HG03025 (cell line): Measurements from ENCODE around the gene ATP2B3.

Experiments used
- ATAC-seq: cut with Tn5 transposase; IDR thresholded peaks from one replicate; pipeline ENCODE4 v1.9.1; 2021; ENCODE audit warnings: mild to moderate bottlenecking, moderate library complexity; ENCODE audit not compliant: unreplicated experiment, low FRiP score

ATP2B3 gene

DNA sequence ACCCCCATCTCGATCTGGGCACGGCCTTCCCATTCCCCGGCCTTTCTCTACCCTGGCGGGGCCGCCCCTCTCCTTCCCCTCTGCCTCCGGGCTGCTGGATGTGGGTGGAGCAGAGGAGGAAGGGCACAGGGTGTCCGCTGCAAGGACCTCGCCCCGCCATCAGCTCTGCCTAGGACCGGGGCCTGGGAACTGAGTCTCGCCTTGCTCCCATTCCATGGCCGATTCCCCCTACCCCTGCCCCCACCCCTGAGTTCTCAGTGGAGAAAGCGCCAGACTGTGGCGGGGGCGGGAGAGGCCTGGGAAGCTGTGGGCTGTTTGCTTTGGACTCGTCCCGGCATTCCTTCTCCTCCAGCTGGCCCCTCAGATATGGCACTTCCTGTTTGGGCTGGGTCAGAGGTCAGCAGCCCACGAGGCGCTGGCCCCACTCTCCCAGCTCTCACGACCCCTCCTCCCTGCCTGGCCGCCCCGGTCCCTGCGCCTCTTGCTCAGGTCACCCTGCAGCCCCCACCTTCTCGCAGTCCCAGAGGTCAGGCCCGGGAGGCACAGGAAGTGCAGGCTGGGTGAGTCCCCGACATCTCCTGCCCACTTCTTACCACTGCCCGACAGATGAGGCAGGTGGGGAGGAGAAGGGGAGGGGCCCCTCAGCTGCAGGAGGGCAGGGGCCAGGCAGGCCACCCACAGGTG, 29.1 kb upstream of the ATP2B3 start:
- no peak for ATAC-seq

DNA sequence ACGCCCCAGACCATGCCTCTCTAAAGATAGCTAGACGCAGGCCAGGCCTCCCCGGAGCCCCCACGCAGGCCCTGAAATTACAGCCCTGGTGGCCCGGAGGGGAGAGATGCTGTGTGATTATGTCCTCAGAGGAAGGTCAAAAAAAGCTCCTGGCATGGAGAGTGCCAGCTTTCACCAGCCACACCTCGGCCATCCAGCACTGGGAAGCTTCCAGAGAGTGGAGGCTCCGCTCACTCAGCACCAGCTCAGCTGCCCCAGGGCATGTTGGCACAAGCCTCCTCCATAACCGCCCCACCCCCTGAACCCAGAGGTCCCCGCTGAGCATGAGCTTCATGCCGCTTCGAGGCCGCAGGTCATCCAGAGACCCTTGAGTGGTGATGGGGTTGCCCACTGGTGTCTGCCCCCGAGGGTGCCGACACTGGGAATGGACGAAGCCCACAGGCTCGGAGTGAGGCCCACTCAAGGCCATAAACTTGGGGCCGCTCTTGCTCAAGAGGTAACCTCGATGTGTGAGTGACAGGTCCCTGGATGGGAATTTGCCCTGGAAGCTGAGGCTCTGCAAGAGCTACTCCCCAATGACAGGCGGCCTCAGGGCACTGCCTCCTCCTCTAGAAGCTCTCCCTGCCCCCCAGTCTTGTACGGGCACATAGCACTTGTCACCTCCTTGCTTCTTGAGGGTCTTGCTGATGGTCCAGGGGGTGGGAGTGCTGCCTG, 27.1 kb upstream of the ATP2B3 start:
- ATAC-seq: no peak

DNA sequence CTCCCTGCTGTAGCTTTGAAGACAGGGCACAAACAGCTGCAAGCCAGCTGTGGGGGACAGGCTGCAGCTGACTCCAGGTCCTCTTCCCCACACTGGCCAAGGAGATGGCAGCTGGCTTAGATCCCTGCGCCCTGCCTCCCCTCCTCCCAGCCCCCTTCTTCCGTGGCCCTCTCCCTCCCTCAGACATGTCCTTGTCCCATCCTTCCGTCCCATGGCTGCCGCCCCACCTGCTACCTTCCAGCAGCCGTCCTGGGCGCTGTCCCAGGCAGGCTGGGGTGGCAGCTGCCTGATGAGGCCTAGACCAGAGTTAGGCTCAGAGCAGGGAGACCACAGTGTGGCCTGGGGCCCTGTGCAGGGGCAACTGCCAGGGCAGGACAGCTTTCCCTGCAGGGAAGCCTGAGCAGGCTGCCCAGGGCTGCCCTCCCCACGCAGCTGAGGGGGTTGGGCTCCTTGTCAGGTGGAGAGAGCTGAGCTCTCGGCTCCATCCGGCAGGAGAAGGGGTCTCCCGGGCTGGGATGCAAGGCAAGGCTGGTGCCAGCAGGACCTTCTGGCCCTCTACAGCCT, 26.0 kb upstream of the ATP2B3 start:
- ATAC-seq: no peak

DNA sequence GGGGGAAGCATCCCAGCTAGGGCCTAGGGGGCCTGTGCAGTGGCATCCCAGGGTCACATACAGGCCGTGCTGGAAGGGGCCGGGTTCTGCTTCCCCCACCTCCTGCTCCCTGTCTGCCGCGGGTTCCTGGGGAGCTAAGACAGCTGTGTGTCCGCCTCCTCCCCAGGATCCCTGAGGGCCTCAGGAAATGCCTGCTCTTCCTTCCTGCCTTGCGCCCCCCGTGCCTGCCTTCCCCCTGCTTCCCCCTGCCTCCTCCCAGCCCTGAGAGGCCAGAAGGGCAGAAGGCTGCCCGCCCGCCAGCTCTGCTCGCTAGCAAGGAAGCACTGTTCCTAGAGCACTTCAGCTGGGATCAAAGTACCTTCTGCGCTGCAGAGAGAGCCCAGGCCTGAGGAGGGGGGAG, 25.5 kb upstream of the ATP2B3 start:
- ATAC-seq: no peak

DNA sequence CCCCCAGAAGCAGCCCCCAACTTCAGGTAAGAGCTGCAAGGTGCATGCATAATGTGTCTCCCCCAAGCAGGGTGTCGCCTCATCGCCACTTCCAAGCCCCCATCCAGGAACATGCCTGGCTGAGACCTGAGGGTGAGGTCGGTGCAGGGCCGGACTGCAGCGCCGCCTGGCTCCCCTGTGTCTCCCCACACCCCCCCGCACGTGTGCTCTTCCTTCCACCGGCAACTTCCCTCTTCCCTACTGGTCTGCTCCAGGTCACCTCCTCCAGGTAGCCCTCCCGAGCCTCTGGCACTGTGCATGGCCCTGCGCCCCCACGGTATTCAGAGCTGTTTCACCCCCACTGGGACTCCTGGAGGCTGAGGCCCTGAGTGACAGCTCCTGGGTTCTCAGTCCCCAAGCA, 24.9 kb upstream of the ATP2B3 start:
- ATAC-seq: no peak

DNA sequence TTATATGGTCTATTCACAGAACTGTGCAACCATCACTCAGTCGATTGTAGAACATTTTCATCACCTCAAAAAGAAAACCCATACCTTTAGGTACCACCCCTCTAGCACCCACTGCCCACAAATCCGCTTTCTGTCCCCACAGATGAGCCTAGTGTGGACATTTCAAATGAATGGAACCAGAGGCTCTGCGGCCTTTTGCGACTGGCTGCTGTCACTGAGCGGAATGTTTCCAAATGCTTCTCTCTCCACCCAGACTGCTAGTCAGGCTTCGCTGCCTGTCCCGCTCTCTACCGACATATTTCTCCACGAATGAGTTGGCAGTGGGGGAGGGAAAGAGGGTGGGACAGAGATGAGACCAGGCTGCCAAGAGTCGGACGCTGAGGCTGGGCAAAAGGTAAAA, 24.4 kb upstream of the ATP2B3 start:
- no peak for ATAC-seq

DNA sequence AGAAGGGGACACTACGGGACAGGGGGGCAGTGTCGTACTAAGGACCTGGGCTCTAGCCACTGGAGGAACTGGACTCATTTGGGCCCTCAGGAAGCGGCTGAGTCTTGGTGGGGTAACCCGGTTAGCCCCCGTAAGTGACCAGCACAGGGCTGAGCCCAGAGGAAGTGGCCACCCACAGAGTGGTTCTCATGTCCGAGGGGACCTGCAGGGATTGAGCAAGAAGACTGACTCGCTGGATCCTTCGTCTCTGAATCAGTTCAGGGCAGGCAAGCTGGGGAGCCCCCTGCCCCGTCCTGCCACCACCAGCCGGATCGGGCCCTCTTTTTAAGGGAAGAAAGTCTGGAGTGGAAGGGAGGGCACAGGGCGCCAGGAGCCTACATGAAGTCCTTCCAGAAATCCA, 23.4 kb upstream of the ATP2B3 start:
- ATAC-seq: no peak

DNA sequence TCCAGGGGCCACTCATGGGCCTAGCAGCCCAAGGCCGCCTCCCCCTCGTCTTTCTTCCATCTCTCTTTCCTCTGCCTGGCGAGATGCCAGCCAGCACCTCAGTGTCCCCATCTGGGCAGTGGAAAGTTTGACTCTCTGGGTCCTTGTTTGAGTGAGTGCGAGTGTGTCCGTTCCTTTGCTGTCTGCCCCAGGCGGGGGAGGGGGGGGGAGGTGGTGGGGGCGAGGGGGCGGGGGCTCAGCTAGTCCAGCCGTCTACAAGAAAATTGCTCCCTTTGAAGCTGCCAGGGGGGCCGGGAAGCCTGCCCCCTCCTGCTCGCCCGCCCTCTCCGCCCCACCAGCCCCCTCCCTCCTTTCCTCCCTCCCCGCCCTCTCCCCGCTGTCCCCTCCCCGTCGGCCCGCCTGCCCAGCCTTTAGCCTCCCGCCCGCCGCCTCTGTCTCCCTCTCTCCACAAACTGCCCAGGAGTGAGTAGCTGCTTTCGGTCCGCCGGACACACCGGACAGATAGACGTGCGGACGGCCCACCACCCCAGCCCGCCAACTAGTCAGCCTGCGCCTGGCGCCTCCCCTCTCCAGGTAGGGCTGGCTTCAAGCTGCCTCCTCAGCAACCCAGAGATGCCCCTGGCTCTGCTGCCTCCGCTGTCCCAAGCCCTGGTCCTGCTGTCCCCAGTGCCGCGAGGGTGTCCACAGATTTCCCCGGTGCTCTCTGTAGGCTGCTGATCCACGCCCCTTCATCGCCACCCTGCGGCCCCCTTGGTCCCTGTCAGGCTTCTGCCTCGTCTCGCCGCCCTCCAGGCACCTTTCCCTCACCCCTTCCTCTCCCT, 22.7 kb upstream of the ATP2B3 start, which contains the start of gene BGN:
BGN (plus strand) TSS at position 440 of the 821 bp plus-strand sequence. CDS start 9,652 bp downstream, outside the sequence.
- no peak for ATAC-seq

DNA sequence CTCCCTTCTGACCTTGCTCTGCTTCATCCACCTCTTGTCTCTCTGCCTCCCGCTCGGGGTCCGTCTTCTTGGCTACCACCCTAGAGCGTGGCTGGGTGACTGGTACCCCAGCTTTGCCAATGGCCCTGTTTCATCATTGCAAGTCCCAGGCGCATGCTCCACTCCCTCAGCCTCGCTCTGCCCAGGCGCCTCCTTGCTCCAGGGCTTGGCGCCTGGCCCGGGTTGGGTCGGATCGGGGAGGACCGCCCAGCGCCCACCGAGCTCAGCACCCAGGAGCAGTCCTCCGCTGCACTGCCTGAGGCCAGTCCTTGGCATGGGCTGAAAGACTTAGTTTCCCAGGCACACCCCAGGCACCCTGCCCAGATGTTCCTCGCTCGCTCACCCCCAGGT, 22.1 kb upstream of the ATP2B3 start:
- ATAC-seq: no peak

DNA sequence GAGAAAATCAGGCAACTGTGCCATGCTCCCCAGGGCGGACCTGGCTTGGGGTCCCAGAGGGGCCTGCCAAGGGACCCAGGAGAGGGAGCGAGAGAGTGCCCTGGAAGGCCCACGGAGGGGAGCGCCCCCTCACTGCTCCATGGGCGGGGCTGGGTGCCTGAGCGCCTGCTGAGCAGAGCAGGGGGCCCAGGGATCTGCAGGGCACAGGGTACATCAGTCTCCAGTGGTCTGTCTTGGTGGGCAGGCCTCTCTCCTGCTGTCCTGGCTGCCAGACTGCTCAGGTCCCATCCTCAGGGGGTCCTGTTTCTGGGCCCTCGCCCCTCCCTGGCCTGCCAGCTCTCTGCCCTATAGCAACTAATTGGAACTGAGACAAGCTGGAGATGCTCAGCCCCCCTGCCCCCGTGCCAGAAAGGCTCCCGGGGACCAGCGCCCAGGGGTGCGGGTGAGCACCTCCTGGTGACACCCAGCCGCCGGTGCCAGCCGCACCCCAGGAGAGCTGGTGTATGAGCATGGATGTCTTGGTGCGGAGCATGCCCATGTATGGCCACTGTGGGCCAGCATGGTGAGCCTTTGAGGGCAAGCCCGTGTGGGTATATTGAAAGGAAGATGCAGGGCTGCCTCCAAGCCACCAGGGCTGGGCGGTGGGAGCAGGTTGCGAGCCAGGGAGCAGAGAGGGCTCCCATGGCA, 21.4 kb upstream of the ATP2B3 start:
- ATAC-seq: no peak

DNA sequence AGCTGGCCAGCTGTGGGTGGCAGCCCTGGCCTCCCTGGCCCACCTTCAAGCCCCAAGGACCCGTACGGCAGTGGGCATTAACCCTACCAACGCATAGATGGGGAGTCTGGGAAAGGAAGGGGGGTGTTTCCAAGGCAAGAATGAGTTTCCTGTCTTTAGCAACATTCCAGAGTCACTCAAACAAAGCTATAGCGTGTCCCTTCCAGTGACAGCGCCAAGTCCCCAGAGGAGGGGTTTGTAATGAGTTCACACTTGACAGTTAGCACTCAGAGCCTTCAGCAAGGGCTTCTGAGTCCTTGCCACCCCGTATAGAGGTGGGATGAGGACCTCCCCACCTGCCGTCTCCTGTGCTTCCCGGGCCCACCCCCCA, 20.9 kb upstream of the ATP2B3 start:
- no peak for ATAC-seq

DNA sequence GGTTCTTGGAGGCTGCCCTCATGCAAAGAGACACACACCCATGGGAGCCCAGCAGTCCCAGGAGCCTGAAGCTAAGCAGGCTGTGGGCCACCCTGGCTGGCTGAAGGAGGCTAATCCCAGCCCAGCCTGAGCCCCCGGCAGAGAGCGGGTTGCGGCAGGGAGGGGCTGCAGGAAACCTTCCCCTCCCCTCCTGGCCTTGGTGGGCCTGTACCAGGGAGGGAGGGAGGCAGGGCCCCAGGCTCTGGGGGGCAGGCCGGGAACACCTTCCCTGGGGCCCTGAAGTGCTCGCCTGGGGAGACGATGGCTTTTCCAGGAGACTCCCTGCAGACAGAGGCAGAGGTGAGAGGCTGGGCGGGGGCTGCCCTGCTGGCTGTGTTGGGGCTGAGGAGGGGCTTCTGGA, 19.0 kb upstream of the ATP2B3 start:
- ATAC-seq: no peak

DNA sequence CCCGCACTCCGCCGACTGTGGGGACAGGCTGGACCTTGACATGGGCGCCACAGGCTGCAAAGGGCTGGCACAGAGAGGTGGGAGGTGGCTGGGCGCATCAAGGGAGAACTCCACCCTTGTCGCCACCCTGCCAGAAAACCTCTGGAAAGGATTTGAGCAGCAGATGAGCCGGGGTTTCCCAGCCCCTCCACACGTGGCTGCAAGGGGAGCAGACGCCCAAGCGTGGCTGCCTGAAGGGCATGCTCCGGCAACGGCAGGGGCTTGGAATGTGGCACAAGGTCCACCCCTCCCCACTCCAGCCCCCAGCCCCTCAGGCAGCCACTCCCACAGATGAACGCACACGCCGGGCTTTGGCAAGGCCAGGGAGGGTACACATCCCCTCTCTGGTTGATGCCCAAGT, 18.1 kb upstream of the ATP2B3 start:
- no peak for ATAC-seq

DNA sequence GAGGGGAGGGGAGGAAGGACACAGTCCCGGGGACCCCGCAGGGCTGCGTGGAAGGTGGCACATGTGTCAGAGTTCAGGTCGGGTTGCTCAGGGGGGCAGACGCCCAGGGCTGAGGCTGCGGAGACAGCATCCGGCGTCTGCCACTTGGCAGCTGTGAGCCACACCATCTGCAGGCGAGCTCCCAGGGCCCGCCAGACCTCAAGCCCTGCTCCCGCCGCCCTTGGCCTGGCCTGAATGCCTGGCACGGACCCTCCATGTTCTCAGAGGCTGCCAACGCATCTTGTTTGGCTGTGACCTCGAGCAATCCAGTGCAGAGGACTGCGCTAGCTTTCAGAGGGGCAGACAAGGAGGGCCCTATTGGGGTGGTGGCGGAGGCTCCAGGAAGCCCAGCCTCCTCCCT, 17.6 kb upstream of the ATP2B3 start:
- no peak for ATAC-seq

DNA sequence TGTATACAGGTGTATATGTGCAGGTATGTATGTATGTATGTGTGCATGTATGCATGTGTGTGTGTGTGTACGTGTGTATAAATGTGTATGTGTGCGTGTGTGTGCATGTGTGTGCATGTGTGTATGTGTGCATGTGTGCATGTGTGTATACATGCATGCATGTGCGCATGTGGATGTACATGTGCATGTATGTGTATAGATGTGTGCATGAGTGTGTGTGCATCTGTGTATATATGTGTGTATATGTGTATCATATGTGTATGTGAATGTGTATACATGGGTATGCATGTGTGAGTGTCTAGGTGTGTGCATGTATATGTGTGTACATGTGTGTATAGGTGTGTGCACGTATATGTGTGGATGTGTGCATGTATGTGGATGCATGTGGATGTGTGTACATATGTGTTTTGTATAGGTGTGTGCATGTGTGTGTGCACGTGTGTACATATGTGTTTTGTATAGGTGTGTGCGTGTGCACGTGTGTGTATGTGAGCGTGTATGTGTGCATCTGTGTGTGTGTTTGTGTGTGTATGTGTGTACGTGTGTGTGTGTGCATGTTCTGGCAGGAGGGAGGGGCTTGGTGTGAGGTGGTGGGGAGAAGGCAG, 16.7 kb upstream of the ATP2B3 start:
- no peak for ATAC-seq

DNA sequence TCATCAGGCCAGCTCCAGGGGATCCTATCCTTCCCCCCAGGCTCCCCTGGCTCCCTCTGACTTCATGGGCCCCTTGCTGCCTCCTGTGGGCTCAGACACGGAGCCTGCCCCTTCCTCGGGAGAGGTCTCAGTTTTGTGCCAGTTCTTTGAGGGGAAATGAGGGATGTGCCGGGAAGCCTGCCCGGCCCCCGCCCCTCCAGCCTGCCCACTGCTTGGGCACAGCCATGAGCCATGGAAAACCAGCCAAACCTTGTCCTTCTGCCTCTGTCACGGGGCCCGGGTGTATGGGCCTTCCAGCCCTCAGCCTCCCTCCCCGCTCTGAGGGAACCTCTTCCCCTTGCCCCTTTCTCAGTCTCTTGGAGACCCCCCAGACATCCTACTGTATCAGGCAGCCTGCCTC, 15.9 kb upstream of the ATP2B3 start:
- ATAC-seq: no peak

DNA sequence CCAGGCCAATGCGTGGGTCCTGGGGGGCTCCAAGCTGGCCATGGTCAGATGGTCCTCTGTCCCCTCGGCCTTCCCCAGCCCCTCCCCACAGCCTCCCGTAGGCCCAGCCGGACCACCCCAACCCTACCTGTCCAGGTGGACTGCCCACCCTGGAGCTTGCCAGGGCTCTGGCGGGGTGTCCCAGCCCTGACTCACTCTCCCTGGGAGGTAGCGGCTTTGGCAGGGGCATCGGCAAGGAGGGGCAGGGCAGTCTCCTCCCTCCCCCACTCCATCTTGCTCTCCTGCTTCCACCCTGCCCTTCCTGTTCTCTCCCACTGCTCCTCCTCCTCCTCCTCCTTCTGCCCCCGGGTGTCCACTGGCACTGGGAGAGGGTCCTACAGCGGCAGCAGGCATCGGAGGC, 15.3 kb upstream of the ATP2B3 start:
- no peak for ATAC-seq

DNA sequence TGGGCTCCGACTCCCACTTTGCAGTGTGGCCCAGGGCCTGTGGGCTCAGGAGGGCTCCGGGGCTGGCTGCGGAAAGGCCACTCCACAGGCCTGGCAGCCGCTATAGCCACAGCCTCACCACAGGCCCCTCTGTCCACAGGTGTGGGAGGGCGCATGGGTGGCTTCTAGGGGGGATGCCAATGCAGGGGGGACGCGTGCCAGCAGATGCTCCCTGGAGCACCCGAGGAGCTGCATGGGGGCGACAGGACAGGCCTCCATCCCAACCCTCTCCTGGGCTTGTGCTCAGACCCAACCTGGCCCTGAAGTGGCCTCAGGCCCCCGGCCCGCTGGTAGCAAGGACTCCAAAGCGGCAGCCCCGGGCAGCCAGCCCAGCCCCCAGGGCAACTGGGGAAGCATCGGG, 14.6 kb upstream of the ATP2B3 start:
- ATAC-seq: no peak

DNA sequence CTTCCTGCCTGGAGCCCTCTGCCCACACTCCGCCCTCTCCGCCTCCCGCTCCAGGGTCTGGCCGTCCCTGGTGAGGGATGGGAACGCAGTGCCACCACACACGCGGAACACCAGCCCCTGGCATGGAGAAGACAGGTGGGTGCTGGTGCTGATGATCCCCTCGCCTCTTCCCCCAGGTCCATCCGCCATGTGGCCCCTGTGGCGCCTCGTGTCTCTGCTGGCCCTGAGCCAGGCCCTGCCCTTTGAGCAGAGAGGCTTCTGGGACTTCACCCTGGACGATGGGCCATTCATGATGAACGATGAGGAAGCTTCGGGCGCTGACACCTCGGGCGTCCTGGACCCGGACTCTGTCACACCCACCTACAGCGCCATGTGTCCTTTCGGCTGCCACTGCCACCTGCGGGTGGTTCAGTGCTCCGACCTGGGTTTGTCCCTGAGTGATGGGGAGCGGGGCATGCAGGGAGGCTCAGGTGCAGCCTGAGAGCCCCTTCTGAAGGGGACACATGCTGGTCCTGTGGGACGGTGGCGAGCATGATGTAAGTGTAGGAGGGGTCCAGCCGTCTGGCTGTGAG, 12.9 kb upstream of the ATP2B3 start:
- ATAC-seq: no peak

DNA sequence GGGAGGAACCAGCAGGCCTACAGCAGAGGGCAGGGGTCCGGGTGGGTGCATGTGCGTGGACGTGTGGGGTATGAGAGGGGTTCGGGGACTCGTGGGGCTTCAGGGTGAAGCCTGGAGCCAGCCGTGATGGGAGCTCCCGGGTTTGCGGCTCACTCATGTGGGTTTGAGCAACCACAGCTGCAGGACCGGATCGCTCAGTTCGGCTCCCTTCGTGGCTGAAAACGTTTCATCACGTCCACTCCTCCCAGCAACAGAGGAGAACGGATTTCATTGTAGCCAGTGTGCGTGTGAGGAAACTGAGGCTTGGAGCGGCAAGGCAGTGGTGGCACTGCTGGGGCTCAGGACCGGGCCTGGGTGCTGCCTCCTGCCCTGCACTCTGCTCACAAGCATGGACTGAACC, 12.1 kb upstream of the ATP2B3 start:
- ATAC-seq: no peak
